NCI-H446 treated with DMSO at 0.1 percent for 48 hours (cell line): ENCODE data around the gene KCNG4.
A peak's percentile ranks its signal among the peaks of the same experiment; 100 is the strongest.
"Not testable (repeated sequence)": the region's sequence is repeated elsewhere in the genome, so short reads cannot be mapped to it uniquely, and the experiment has no call there.

Source experiments
- DNase-seq: peaks from one replicate; lab custom pipeline; 2025; lab: John Stamatoyannopoulos, UW

Gene KCNG4

GRCh38 chr16:84205976-84206691, 33.7 kb downstream of the KCNG4 start:
- DNase-seq: no peak

GRCh38 chr16:84205123-84205522, 34.7 kb downstream of the KCNG4 start:
- not testable (repeated sequence) for DNase-seq

- DNase-seq: not testable (repeated sequence)
Observed at GRCh38 chr16:84204551-84204950, 35.3 kb downstream of the KCNG4 start.

GRCh38 chr16:84199861-84200260, 40.0 kb downstream of the KCNG4 start:
- DNase-seq: no peak

GRCh38 chr16:84199097-84199496, 40.7 kb downstream of the KCNG4 start:
- no peak for DNase-seq

GRCh38 chr16:84198401-84198800, 41.4 kb downstream of the KCNG4 start:
- no peak for DNase-seq

- DNase-seq: no peak
Observed at GRCh38 chr16:84197466-84198128, 42.2 kb downstream of the KCNG4 start.

- DNase-seq: no peak
Observed at GRCh38 chr16:84196727-84197394, 43.0 kb downstream of the KCNG4 start.

GRCh38 chr16:84196101-84196500, 43.7 kb downstream of the KCNG4 start:
- DNase-seq: no peak

- no peak for DNase-seq
Observed at GRCh38 chr16:84195201-84196093, 44.4 kb downstream of the KCNG4 start.

- no peak for DNase-seq
Observed at GRCh38 chr16:84194470-84195200, 45.2 kb downstream of the KCNG4 start.

GRCh38 chr16:84194018-84194417, 45.8 kb downstream of the KCNG4 start:
- DNase-seq: no peak

GRCh38 chr16:84193480-84193879, 46.3 kb downstream of the KCNG4 start:
- DNase-seq: no peak

GRCh38 chr16:84191466-84191865, 48.3 kb downstream of the KCNG4 start:
- DNase-seq: no peak

- no peak for DNase-seq
Observed at GRCh38 chr16:84190731-84191388, 49.0 kb downstream of the KCNG4 start, which contains the start of gene ADAD2. TSS of gene ADAD2 (plus strand) at chr16:84191157. CDS start at chr16:84191231, 74 bp downstream.

- peak; percentile 57 for DNase-seq
Observed at GRCh38 chr16:84186685-84187437, 53.0 kb downstream of the KCNG4 start, which contains the start of gene TAF1C. TSS of gene TAF1C (minus strand) at chr16:84187057. CDS start at chr16:84184988, 2,069 bp downstream.

- DNase-seq: no peak
Observed at GRCh38 chr16:84184775-84185174, 55.0 kb downstream of the KCNG4 start.

- DNase-seq: no peak
Observed at GRCh38 chr16:84183911-84184591, 55.8 kb downstream of the KCNG4 start.

GRCh38 chr16:84183572-84183875, 56.3 kb downstream of the KCNG4 start:
- DNase-seq: no peak
